HEK293 (cell line): ENCODE measurements around the gene MCTP1.

Experiments
- CTCF ChIA-PET: fragments of 350-600 bp; formaldehyde crosslinking; extraction: SDS; loops from one replicate; lab custom pipeline; 2021; ENCODE audit warnings: antibody characterized with exemption; lab: Yijun Ruan, JAX
- POLR2A ChIA-PET: fragments of 300-600 bp; formaldehyde crosslinking; extraction: SDS; loops from one replicate; lab custom pipeline; 2020; ENCODE audit warnings: antibody characterized with exemption, inconsistent platforms; lab: Yijun Ruan, JAX
- H3K27ac ChIP-seq: fragments of 200-500 bp; sonication (Bioruptor generic); 2 replicates; pipeline ENCODE4 v1.5.1; 2014; ENCODE audit warnings: low read depth, low read length, control low read depth, inconsistent platforms; ENCODE audit errors: extremely low read depth
- H3K36me3 ChIP-seq, 2 experiments: fragments of 200-500 bp in 1 of 2; sonication (Bioruptor generic) in 1 of 2; 1 replicate in 1 of 2; 2 replicates in 1 of 2; pipeline ENCODE4 v1.5.1; 2014 to 2017; ENCODE audit warnings: inconsistent platforms in 2 of 2, low read length in 2 of 2; ENCODE audit not compliant: control insufficient read depth in 2 of 2, insufficient read depth in 1 of 2
- H3K4me1 ChIP-seq: fragments of 200-500 bp; sonication (Bioruptor generic); 2 replicates; pipeline ENCODE4 v1.5.1; 2014; ENCODE audit warnings: mild to moderate bottlenecking, low read length, inconsistent platforms; ENCODE audit not compliant: control insufficient read depth, insufficient read depth
- H3K4me3 ChIP-seq: 2 replicates; pipeline ENCODE4 v1.5.1; 2011; ENCODE audit warnings: low read depth, mild to moderate bottlenecking, control low read depth, low read length, moderate library complexity
- H3K9me3 ChIP-seq: fragments of 200-500 bp; sonication (Bioruptor generic); 2 replicates; pipeline ENCODE4 v1.5.1; 2014; ENCODE audit warnings: low read depth, low read length, inconsistent platforms; ENCODE audit not compliant: control insufficient read depth, insufficient read depth
- KLF10 ChIP-seq: fragments of 450-650 bp; IDR thresholded peaks from 2 replicates; pipeline ENCODE4 v1.5.1; 2018; ENCODE audit warnings: missing biosample characterization, mild to moderate bottlenecking, missing genetic modification characterization
- KLF16 ChIP-seq: fragments of 450-650 bp; formaldehyde crosslinking; IDR thresholded peaks from 2 replicates; pipeline ENCODE4 v1.5.1; 2017; ENCODE audit warnings: missing biosample characterization, missing genetic modification characterization
- OVOL3 ChIP-seq: fragments of 450-650 bp; formaldehyde crosslinking; IDR thresholded peaks from 2 replicates; pipeline ENCODE4 v1.5.1; 2016; ENCODE audit warnings: missing biosample characterization, missing genetic modification characterization
- SALL2 ChIP-seq: fragments of 450-650 bp; formaldehyde crosslinking; IDR thresholded peaks from 2 replicates; pipeline ENCODE4 v1.5.0; 2017; ENCODE audit warnings: missing biosample characterization, mild to moderate bottlenecking, missing genetic modification characterization, borderline replicate concordance
- ZNF132 ChIP-seq: fragments of 450-650 bp; formaldehyde crosslinking; IDR thresholded peaks from 2 replicates; pipeline ENCODE4 v1.5.1; 2017; ENCODE audit warnings: missing biosample characterization, missing genetic modification characterization, borderline replicate concordance
- ZNF16 ChIP-seq: fragments of 450-650 bp; formaldehyde crosslinking; IDR thresholded peaks from 2 replicates; pipeline ENCODE4 v1.5.1; 2016; ENCODE audit warnings: low read depth, missing biosample characterization, missing genetic modification characterization
- ZNF211 ChIP-seq: fragments of 450-650 bp; formaldehyde crosslinking; IDR thresholded peaks from 2 replicates; pipeline ENCODE4 v1.5.1; 2016; ENCODE audit warnings: low read depth, missing biosample characterization, missing genetic modification characterization
- ZNF223 ChIP-seq: fragments of 450-650 bp; formaldehyde crosslinking; IDR thresholded peaks from 2 replicates; pipeline ENCODE4 v1.5.1; 2016; ENCODE audit warnings: missing biosample characterization, missing genetic modification characterization
- ZNF341 ChIP-seq: fragments of 450-650 bp; formaldehyde crosslinking; IDR thresholded peaks from 2 replicates; pipeline ENCODE4; 2016; ENCODE audit warnings: low read depth, missing biosample characterization, missing genetic modification characterization
- ZNF514 ChIP-seq: fragments of 450-650 bp; formaldehyde crosslinking; IDR thresholded peaks from 2 replicates; pipeline ENCODE4 v1.5.1; 2016; ENCODE audit warnings: missing biosample characterization, missing genetic modification characterization
- ZNF544 ChIP-seq: fragments of 450-650 bp; formaldehyde crosslinking; IDR thresholded peaks from 2 replicates; pipeline ENCODE4 v1.5.0; 2017; ENCODE audit warnings: missing biosample characterization, missing genetic modification characterization
- ZNF621 ChIP-seq: fragments of 450-650 bp; formaldehyde crosslinking; IDR thresholded peaks from 2 replicates; pipeline ENCODE4 v1.5.1; 2017; ENCODE audit warnings: missing biosample characterization, missing genetic modification characterization
- ZNF624 ChIP-seq: fragments of 450-650 bp; formaldehyde crosslinking; IDR thresholded peaks from 2 replicates; pipeline ENCODE4 v1.5.1; 2017; ENCODE audit warnings: missing biosample characterization, missing genetic modification characterization
- ZNF660 ChIP-seq: fragments of 450-650 bp; IDR thresholded peaks from 2 replicates; pipeline ENCODE4 v1.5.1; 2018; ENCODE audit warnings: missing biosample characterization, mild to moderate bottlenecking, missing genetic modification characterization
- TF ChIP-seq, protein P1 (sequence below): fragments of 450-650 bp; formaldehyde crosslinking; IDR thresholded peaks from 2 replicates; pipeline ENCODE4 v1.5.1; 2017; ENCODE audit warnings: missing biosample characterization, missing genetic modification characterization
- TF ChIP-seq, protein P2 (sequence below): fragments of 450-650 bp; formaldehyde crosslinking; IDR thresholded peaks from 2 replicates; pipeline ENCODE4; 2016; ENCODE audit warnings: missing biosample characterization, missing genetic modification characterization
- TF ChIP-seq, protein P3 (sequence below): fragments of 450-650 bp; formaldehyde crosslinking; IDR thresholded peaks from 2 replicates; pipeline ENCODE4 v1.5.1; 2017; ENCODE audit warnings: missing biosample characterization, missing genetic modification characterization
- TF ChIP-seq, protein P4 (sequence below): fragments of 450-650 bp; formaldehyde crosslinking; conservative IDR thresholded peaks from 2 replicates; pipeline ENCODE4 v1.5.1; 2016; ENCODE audit warnings: low read depth, missing biosample characterization, missing genetic modification characterization
- TF ChIP-seq, protein P5 (sequence below): fragments of 450-650 bp; formaldehyde crosslinking; IDR thresholded peaks from 2 replicates; pipeline ENCODE4 v1.5.1; 2016; ENCODE audit warnings: missing biosample characterization, missing genetic modification characterization
- TF ChIP-seq, protein P6 (sequence below): fragments of 450-650 bp; formaldehyde crosslinking; IDR thresholded peaks from 2 replicates; pipeline ENCODE4 v1.5.1; 2016; ENCODE audit warnings: missing biosample characterization, missing genetic modification characterization, borderline replicate concordance

Gene MCTP1

DNA sequence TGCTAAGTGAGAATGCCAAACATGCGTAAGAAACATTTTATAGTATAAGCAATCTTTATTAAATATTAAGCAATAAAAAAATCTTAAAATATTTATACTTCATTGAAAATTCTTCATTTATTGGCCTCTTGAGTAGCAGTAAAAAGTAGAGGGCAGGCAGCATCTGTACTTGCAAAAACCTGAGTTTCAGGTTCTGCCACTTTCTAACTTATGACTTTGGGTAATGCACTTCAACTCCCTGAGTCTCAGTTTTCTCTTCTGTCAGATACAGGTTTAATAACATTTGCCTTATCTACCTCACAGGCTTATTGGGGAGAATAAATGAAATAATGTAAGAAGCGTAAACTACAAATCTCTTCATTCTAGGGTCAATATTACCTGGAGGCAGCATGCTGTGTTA is 19.8 kb upstream of the MCTP1 start:
- H3K4me3 ChIP-seq: no peak overlapping the region
- no peaks in the 10 kb centered on the region for H3K36me3 ChIP-seq
- TF ChIP-seq, protein P1, sequence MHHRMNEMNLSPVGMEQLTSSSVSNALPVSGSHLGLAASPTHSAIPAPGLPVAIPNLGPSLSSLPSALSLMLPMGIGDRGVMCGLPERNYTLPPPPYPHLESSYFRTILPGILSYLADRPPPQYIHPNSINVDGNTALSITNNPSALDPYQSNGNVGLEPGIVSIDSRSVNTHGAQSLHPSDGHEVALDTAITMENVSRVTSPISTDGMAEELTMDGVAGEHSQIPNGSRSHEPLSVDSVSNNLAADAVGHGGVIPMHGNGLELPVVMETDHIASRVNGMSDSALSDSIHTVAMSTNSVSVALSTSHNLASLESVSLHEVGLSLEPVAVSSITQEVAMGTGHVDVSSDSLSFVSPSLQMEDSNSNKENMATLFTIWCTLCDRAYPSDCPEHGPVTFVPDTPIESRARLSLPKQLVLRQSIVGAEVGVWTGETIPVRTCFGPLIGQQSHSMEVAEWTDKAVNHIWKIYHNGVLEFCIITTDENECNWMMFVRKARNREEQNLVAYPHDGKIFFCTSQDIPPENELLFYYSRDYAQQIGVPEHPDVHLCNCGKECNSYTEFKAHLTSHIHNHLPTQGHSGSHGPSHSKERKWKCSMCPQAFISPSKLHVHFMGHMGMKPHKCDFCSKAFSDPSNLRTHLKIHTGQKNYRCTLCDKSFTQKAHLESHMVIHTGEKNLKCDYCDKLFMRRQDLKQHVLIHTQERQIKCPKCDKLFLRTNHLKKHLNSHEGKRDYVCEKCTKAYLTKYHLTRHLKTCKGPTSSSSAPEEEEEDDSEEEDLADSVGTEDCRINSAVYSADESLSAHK (tag by site-specific recombination): no peak
- TF ChIP-seq ZNF211 (tag by site-specific recombination) (no peak), ZNF544 (tag by site-specific recombination) (no peak), OVOL3 (tag by site-specific recombination) (no peak), ZNF624 (tag by site-specific recombination) (no peak), ZNF223 (tag by site-specific recombination) (no peak), ZNF660 (tag by site-specific recombination) (no peak), ZNF132 (tag by site-specific recombination) (no peak), ZNF621 (tag by site-specific recombination) (no peak), KLF16 (no peak), ZNF514 (tag by site-specific recombination) (no peak), KLF10 (no peak)
- TF ChIP-seq, protein P2, sequence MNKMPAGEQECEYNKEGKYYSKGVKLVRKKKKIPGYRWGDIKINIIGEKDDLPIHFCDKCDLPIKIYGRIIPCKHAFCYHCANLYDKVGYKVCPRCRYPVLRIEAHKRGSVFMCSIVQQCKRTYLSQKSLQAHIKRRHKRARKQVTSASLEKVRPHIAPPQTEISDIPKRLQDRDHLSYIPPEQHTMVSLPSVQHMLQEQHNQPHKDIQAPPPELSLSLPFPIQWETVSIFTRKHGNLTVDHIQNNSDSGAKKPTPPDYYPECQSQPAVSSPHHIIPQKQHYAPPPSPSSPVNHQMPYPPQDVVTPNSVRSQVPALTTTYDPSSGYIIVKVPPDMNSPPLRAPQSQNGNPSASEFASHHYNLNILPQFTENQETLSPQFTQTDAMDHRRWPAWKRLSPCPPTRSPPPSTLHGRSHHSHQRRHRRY (tag by site-specific recombination): no peak
- TF ChIP-seq, protein P3, sequence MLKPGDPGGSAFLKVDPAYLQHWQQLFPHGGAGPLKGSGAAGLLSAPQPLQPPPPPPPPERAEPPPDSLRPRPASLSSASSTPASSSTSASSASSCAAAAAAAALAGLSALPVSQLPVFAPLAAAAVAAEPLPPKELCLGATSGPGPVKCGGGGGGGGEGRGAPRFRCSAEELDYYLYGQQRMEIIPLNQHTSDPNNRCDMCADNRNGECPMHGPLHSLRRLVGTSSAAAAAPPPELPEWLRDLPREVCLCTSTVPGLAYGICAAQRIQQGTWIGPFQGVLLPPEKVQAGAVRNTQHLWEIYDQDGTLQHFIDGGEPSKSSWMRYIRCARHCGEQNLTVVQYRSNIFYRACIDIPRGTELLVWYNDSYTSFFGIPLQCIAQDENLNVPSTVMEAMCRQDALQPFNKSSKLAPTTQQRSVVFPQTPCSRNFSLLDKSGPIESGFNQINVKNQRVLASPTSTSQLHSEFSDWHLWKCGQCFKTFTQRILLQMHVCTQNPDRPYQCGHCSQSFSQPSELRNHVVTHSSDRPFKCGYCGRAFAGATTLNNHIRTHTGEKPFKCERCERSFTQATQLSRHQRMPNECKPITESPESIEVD (tag by site-specific recombination): no peak
- TF ChIP-seq, protein P4, sequence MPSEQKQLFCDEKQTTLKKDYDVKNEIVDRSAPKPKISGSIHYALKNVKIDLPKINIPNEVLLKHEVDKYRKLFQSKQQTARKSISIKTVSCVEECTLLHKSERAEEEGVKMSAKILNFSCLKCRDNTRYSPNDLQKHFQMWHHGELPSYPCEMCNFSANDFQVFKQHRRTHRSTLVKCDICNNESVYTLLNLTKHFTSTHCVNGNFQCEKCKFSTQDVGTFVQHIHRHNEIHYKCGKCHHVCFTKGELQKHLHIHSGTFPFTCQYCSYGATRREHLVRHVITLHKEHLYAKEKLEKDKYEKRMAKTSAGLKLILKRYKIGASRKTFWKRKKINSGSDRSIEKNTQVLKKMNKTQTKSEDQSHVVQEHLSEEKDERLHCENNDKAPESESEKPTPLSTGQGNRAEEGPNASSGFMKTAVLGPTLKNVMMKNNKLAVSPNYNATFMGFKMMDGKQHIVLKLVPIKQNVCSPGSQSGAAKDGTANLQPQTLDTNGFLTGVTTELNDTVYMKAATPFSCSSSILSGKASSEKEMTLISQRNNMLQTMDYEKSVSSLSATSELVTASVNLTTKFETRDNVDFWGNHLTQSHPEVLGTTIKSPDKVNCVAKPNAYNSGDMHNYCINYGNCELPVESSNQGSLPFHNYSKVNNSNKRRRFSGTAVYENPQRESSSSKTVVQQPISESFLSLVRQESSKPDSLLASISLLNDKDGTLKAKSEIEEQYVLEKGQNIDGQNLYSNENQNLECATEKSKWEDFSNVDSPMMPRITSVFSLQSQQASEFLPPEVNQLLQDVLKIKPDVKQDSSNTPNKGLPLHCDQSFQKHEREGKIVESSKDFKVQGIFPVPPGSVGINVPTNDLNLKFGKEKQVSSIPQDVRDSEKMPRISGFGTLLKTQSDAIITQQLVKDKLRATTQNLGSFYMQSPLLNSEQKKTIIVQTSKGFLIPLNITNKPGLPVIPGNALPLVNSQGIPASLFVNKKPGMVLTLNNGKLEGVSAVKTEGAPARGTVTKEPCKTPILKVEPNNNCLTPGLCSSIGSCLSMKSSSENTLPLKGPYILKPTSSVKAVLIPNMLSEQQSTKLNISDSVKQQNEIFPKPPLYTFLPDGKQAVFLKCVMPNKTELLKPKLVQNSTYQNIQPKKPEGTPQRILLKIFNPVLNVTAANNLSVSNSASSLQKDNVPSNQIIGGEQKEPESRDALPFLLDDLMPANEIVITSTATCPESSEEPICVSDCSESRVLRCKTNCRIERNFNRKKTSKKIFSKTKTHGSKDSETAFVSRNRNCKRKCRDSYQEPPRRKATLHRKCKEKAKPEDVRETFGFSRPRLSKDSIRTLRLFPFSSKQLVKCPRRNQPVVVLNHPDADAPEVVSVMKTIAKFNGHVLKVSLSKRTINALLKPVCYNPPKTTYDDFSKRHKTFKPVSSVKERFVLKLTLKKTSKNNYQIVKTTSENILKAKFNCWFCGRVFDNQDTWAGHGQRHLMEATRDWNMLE (tag by site-specific recombination): no peak
- no peaks in the 10 kb centered on the region for H3K4me1 ChIP-seq
- H3K9me3 ChIP-seq: no peaks in the 10 kb centered on the region
- CTCF ChIA-PET: interaction anchor here (1.0 kb wide), 1 partner anchor 17 kb away, joined by 5 read pairs; no protein-coding TSS in a partner anchor
- H3K27ac ChIP-seq: no peak overlapping the region
- POLR2A ChIA-PET: no interaction called here

DNA sequence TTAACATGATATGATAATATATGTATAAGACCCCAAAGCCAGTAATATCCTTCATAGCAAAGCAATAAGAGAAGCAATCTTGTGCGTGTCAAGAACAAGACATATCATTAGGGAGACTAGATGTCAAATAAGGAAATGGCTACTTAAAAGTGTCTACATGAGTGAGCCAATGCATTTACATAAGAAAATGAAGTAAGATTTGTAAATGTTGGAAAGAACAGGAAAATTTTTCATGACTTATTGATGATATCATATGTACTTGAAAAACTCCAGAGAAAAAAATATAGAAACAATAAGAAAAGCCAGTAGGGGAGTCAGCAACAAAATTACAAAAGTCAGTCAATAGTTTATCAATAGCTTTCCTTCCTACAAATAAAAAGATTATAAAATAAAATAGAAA is 13.8 kb upstream of the MCTP1 start:
- H3K36me3 ChIP-seq: no peaks in the 10 kb centered on the region
- POLR2A ChIA-PET: no interaction called here
- CTCF ChIA-PET: no interaction called here
- no peaks in the 10 kb centered on the region for H3K4me1 ChIP-seq
- no peak overlapping the region for H3K4me3 ChIP-seq
- no peaks in the 10 kb centered on the region for H3K9me3 ChIP-seq
- H3K27ac ChIP-seq: no peak overlapping the region
- TF ChIP-seq ZNF514 (tag by site-specific recombination) (no peak), ZNF16 (no peak), SALL2 (tag by site-specific recombination) (no peak), ZNF341 (tag by site-specific recombination) (no peak)
- TF ChIP-seq, protein P5, sequence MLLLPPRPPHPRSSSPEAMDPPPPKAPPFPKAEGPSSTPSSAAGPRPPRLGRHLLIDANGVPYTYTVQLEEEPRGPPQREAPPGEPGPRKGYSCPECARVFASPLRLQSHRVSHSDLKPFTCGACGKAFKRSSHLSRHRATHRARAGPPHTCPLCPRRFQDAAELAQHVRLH (tag by site-specific recombination): no peak
- TF ChIP-seq, protein P6, sequence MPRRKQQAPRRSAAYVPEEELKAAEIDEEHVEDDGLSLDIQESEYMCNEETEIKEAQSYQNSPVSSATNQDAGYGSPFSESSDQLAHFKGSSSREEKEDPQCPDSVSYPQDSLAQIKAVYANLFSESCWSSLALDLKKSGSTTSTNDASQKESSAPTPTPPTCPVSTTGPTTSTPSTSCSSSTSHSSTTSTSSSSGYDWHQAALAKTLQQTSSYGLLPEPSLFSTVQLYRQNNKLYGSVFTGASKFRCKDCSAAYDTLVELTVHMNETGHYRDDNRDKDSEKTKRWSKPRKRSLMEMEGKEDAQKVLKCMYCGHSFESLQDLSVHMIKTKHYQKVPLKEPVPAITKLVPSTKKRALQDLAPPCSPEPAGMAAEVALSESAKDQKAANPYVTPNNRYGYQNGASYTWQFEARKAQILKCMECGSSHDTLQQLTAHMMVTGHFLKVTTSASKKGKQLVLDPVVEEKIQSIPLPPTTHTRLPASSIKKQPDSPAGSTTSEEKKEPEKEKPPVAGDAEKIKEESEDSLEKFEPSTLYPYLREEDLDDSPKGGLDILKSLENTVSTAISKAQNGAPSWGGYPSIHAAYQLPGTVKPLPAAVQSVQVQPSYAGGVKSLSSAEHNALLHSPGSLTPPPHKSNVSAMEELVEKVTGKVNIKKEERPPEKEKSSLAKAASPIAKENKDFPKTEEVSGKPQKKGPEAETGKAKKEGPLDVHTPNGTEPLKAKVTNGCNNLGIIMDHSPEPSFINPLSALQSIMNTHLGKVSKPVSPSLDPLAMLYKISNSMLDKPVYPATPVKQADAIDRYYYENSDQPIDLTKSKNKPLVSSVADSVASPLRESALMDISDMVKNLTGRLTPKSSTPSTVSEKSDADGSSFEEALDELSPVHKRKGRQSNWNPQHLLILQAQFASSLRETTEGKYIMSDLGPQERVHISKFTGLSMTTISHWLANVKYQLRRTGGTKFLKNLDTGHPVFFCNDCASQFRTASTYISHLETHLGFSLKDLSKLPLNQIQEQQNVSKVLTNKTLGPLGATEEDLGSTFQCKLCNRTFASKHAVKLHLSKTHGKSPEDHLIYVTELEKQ (tag by site-specific recombination): no peak
